ENCODE data around the gene NUDT16L1.

DNA sequence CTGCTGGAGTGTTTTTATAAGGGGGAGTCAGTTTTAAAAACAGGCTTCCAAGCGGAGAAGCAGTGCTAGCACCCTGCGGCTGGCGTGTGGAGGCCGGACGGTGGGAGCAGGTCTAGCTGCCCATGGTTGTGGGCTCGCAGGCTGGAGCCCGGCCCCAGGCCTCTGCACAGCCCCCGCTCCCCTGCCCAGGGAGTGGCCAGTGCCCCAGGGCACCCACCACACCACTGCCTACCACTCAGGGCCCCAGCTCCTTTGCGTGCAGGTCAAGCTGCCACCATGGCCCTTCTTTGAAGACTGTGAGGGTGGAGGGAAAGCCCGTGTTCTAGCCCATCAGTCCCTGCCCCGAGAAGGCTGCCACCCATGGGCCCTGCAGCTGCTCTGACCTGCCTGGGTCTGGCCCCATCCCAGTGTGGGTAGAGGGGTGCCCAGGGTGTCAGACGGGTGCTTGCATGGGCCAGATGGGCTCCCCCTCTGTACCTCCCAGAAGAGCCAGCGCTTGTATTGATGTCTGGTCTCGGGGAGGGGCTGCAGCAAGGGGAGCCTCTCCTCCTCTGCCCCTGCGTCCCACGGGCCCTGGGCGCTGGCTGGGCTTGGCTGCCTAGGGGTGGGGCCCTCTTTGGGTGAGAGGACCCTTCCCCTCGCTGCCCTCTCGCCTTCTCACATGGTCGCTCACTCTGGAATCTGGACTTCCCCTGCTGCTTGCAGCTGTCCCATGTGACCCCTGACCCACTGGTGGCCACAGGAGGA, 1.5 kb upstream of the NUDT16L1 start:
- TF ChIP-seq, protein P1, sequence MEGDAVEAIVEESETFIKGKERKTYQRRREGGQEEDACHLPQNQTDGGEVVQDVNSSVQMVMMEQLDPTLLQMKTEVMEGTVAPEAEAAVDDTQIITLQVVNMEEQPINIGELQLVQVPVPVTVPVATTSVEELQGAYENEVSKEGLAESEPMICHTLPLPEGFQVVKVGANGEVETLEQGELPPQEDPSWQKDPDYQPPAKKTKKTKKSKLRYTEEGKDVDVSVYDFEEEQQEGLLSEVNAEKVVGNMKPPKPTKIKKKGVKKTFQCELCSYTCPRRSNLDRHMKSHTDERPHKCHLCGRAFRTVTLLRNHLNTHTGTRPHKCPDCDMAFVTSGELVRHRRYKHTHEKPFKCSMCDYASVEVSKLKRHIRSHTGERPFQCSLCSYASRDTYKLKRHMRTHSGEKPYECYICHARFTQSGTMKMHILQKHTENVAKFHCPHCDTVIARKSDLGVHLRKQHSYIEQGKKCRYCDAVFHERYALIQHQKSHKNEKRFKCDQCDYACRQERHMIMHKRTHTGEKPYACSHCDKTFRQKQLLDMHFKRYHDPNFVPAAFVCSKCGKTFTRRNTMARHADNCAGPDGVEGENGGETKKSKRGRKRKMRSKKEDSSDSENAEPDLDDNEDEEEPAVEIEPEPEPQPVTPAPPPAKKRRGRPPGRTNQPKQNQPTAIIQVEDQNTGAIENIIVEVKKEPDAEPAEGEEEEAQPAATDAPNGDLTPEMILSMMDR (IDR thresholded peaks at IDR 0.05; ENCODE audit: low read depth, low read length): no peak
- TF ChIP-seq POLR2A (IDR thresholded peaks at IDR 0.05; ENCODE audit: extremely low read depth, insufficient read length): no peak
- TF ChIP-seq, protein P2, sequence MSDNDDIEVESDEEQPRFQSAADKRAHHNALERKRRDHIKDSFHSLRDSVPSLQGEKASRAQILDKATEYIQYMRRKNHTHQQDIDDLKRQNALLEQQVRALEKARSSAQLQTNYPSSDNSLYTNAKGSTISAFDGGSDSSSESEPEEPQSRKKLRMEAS (IDR thresholded peaks at IDR 0.05; ENCODE audit: low read depth, low read length): no peak
- TF ChIP-seq MYC (IDR thresholded peaks at IDR 0.05; ENCODE audit: low read depth, low read length): no peak
